Stimulated activated CD8-positive, alpha-beta memory T cell treated with anti-CD3 and anti-CD28 coated beads, Interleukin-4, amount 100 ng/mL, for 24 hours (primary cell): Measurements from ENCODE around the gene CCM2.

Experiments
- DNase-seq: peaks from one replicate; pipeline ENCODE4 v3.0.0-alpha.2; 2020; ENCODE audit warnings: low read depth

The CCM2 gene

DNA sequence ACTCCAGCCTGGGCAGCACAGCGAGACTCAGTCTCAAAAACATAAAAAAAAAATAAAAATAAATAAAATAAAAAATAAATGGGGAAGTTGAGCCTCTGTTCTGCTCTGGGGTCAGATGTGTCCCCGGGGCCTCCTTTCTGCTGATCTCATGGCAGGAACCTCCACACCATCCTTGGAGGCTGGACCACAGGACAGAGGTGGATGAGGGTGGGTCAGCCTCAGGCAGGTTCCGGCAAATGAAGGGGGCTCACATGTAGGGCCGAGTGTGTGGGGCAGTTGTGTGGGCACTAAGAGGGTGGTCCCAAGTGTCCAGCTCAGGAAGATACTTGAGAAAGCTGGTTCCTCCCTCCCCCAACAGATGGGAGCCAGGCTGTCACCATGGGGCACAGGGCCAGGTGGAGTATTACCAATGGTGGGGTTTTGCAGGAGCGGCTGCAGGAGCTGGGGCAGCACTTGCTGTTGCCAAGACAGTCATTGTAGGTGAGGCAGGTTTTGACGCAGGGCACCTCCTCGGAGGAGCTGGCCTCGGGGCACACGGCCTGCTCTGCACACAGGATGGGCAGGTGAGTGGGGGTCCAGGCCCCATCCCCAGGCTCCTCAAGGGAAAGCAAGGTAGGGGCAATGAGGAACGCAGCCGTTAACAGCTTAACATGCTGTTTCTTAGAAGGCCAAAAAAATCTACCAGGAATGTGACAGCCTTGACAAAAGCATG lies 125.3 kb downstream of the CCM2 start:
- no peak for DNase-seq
